Dendritic cell treated with granulocyte-macrophage colony-stimulating factor and Interleukin-4, amounts not matched to agents 40 ng/mL and 50 ng/mL, for 4 days (primary cell): ENCODE measurements around the gene ARHGAP30.
"Not testable (repeated sequence)": the region's sequence is repeated elsewhere in the genome, so short reads cannot be mapped to it uniquely, and the experiment has no call there.

Experiments
- H3K27ac Mint-ChIP-seq: one replicate; pipeline ENCODE4 v1.8.0; 2022; ENCODE audit warnings: mild to moderate bottlenecking, mixed read lengths
- H3K27me3 Mint-ChIP-seq: one replicate; pipeline ENCODE4 v1.8.0; 2022; ENCODE audit warnings: mild to moderate bottlenecking, mixed read lengths
- H3K36me3 Mint-ChIP-seq: one replicate; pipeline ENCODE4 v1.8.0; 2022; ENCODE audit warnings: low read depth, mixed read lengths
- H3K4me1 Mint-ChIP-seq: one replicate; pipeline ENCODE4 v1.8.0; 2022; ENCODE audit warnings: low read depth, mixed read lengths
- H3K4me3 Mint-ChIP-seq: one replicate; pipeline ENCODE4 v1.8.0; 2022; ENCODE audit warnings: mild to moderate bottlenecking, moderate library complexity, mixed read lengths
- H3K9me3 Mint-ChIP-seq: one replicate; pipeline ENCODE4 v1.8.0; 2022; ENCODE audit warnings: mixed read lengths
- intact Hi-C: fragments of 100-400 bp; cut with micrococcal nuclease; formaldehyde crosslinking; loops from one replicate; pipeline ENCODE4 v1.15.0; 2022

ARHGAP30 gene

GRCh38 chr1:161069241-161069640 lies 450 bp downstream of the ARHGAP30 start:
- Mint-ChIP-seq H3K36me3 (peaks cover 43% of the 10 kb centered on the region), H3K4me3 (peak overlapping the region; percentile 100), H3K27ac (peak overlapping the region; percentile 99), H3K4me1 (peaks cover 67% of the 10 kb centered on the region), H3K27me3 (no peaks in the 10 kb centered on the region), H3K9me3 (no peaks in the 10 kb centered on the region)
- intact Hi-C loops: loop anchor here (2.0 kb wide), 1 partner anchor 14 kb away; no protein-coding TSS in a partner anchor

GRCh38 chr1:161068306-161069234 lies 1.1 kb downstream of the ARHGAP30 start:
- H3K27ac Mint-ChIP-seq: peak overlapping the region; percentile 99
- H3K4me1 Mint-ChIP-seq: peaks cover 74% of the 10 kb centered on the region

GRCh38 chr1:161066694-161067093 lies 3.0 kb downstream of the ARHGAP30 start:
- intact Hi-C loops: no loop called here
- Mint-ChIP-seq H3K4me1 (peaks cover 85% of the 10 kb centered on the region), H3K36me3 (peaks cover 68% of the 10 kb centered on the region)

More at GRCh38 chr1:161068306-161069234, 1.1 kb downstream of the ARHGAP30 start:
- no peaks in the 10 kb centered on the region for H3K9me3 Mint-ChIP-seq
- H3K4me3 Mint-ChIP-seq: peak overlapping the region; percentile 100
- intact Hi-C loops: loop anchor here (1.0 to 2.0 kb wide), 2 partner anchors 14 to 23 kb away; partner anchors contain the start of gene USF1
- no peaks in the 10 kb centered on the region for H3K27me3 Mint-ChIP-seq
- peaks cover 49% of the 10 kb centered on the region for H3K36me3 Mint-ChIP-seq

GRCh38 chr1:161065681-161066080 lies 4.0 kb downstream of the ARHGAP30 start:
- H3K4me3 Mint-ChIP-seq, intact Hi-C loops, H3K27ac Mint-ChIP-seq, H3K9me3 Mint-ChIP-seq, H3K27me3 Mint-ChIP-seq: not testable (repeated sequence)
- peaks cover 81% of the 10 kb centered on the region for H3K4me1 Mint-ChIP-seq
- H3K36me3 Mint-ChIP-seq: peaks cover 78% of the 10 kb centered on the region

More at GRCh38 chr1:161066694-161067093, 3.0 kb downstream of the ARHGAP30 start:
- H3K9me3 Mint-ChIP-seq: no peaks in the 10 kb centered on the region
- H3K27ac Mint-ChIP-seq: peak overlapping the region; percentile 99
- no peaks in the 10 kb centered on the region for H3K27me3 Mint-ChIP-seq
- peak overlapping the region; percentile 100 for H3K4me3 Mint-ChIP-seq

GRCh38 chr1:161063936-161064335 lies 5.8 kb downstream of the ARHGAP30 start:
- intact Hi-C loops, H3K4me3 Mint-ChIP-seq, H3K27me3 Mint-ChIP-seq, H3K9me3 Mint-ChIP-seq: not testable (repeated sequence)
- H3K36me3 Mint-ChIP-seq: peaks cover 87% of the 10 kb centered on the region
- H3K4me1 Mint-ChIP-seq: peaks cover 82% of the 10 kb centered on the region
- peak overlapping the region; percentile 16 for H3K27ac Mint-ChIP-seq

GRCh38 chr1:161061419-161061818 lies 8.3 kb downstream of the ARHGAP30 start:
- Mint-ChIP-seq H3K9me3 (no peaks in the 10 kb centered on the region), H3K27me3 (no peaks in the 10 kb centered on the region), H3K36me3 (peaks cover 99% of the 10 kb centered on the region), H3K4me3 (no peak overlapping the region), H3K27ac (peak overlapping the region; percentile 43), H3K4me1 (peaks cover 62% of the 10 kb centered on the region)
- intact Hi-C loops: no loop called here

- intact Hi-C loops: no loop called here
- H3K4me3 Mint-ChIP-seq: no peak overlapping the region
- H3K36me3 Mint-ChIP-seq: peaks cover 100% of the 10 kb centered on the region
- no peaks in the 10 kb centered on the region for H3K27me3 Mint-ChIP-seq
- H3K27ac Mint-ChIP-seq: peak overlapping the region; percentile 41
- no peaks in the 10 kb centered on the region for H3K9me3 Mint-ChIP-seq
- H3K4me1 Mint-ChIP-seq: peaks cover 59% of the 10 kb centered on the region
Measured at GRCh38 chr1:161059293-161059692, 10.4 kb downstream of the ARHGAP30 start.

- Mint-ChIP-seq H3K4me1 (peaks cover 49% of the 10 kb centered on the region), H3K27me3 (no peaks in the 10 kb centered on the region), H3K36me3 (peaks cover 100% of the 10 kb centered on the region), H3K4me3 (no peak overlapping the region), H3K9me3 (no peaks in the 10 kb centered on the region), H3K27ac (no peak overlapping the region)
- intact Hi-C loops: no loop called here
Measured at GRCh38 chr1:161054805-161055204, 14.9 kb downstream of the ARHGAP30 start.

- Mint-ChIP-seq H3K36me3 (peaks cover 100% of the 10 kb centered on the region), H3K9me3 (no peaks in the 10 kb centered on the region), H3K27me3 (no peaks in the 10 kb centered on the region), H3K4me1 (peaks cover 49% of the 10 kb centered on the region), H3K4me3 (no peak overlapping the region), H3K27ac (no peak overlapping the region)
- intact Hi-C loops: no loop called here
Measured at GRCh38 chr1:161054232-161054631, 15.5 kb downstream of the ARHGAP30 start.

GRCh38 chr1:161052899-161053298 lies 16.8 kb downstream of the ARHGAP30 start:
- no peak overlapping the region for H3K4me3 Mint-ChIP-seq
- no peaks in the 10 kb centered on the region for H3K9me3 Mint-ChIP-seq
- H3K36me3 Mint-ChIP-seq: peaks cover 100% of the 10 kb centered on the region
- peak overlapping the region; percentile 16 for H3K27ac Mint-ChIP-seq
- no peaks in the 10 kb centered on the region for H3K27me3 Mint-ChIP-seq
- intact Hi-C loops: no loop called here
- H3K4me1 Mint-ChIP-seq: peaks cover 59% of the 10 kb centered on the region

GRCh38 chr1:161051219-161051618 lies 18.5 kb downstream of the ARHGAP30 start:
- Mint-ChIP-seq H3K9me3 (no peaks in the 10 kb centered on the region), H3K27ac (no peak overlapping the region), H3K27me3 (no peaks in the 10 kb centered on the region), H3K36me3 (peaks cover 95% of the 10 kb centered on the region), H3K4me3 (no peak overlapping the region), H3K4me1 (peaks cover 69% of the 10 kb centered on the region)
- intact Hi-C loops: no loop called here

GRCh38 chr1:161048949-161049722 lies 20.6 kb downstream of the ARHGAP30 start:
- H3K27ac Mint-ChIP-seq: peak overlapping the region; percentile 100
- H3K9me3 Mint-ChIP-seq: no peaks in the 10 kb centered on the region
- intact Hi-C loops: loop anchor here (10.0 kb wide), 1 partner anchor 86 kb away; the partner anchor contains the start of gene DEDD
- peaks cover 94% of the 10 kb centered on the region for H3K36me3 Mint-ChIP-seq
- peaks cover 61% of the 10 kb centered on the region for H3K4me1 Mint-ChIP-seq
- no peak overlapping the region for H3K4me3 Mint-ChIP-seq
- no peaks in the 10 kb centered on the region for H3K27me3 Mint-ChIP-seq

GRCh38 chr1:161047436-161048420 lies 22.0 kb downstream of the ARHGAP30 start:
- Mint-ChIP-seq H3K9me3 (no peaks in the 10 kb centered on the region), H3K27me3 (no peaks in the 10 kb centered on the region), H3K4me3 (no peak overlapping the region), H3K27ac (peak overlapping the region; percentile 100), H3K36me3 (peaks cover 86% of the 10 kb centered on the region), H3K4me1 (peaks cover 64% of the 10 kb centered on the region)
- intact Hi-C loops: loop anchor here (10.0 kb wide), 1 partner anchor 87 kb away; the partner anchor contains the start of gene DEDD
